HepG2 (cell line): Measurements from ENCODE around the gene AHSG. TPM values are rescaled to one million over a fixed set of nuclear protein-coding genes. Genes with fewer than 3 reads are reported as not detected.

Experiments
- ATAC-seq: fragments of 200-7000 bp; cut with Tn5 transposase; 3 replicates; pipeline ENCODE4 v1.9.1; 2020; ENCODE audit warnings: mild to moderate bottlenecking, moderate library complexity
- BruUV-seq: library from RNA; stranded (reverse); fragments of 400-500 nt; replicated peaks from 2 replicates; lab custom pipeline; 2021; lab: Mats Ljungman, UMichigan
- CTCF ChIA-PET: fragments of 300-600 bp; formaldehyde crosslinking; extraction: SDS; loops from one replicate; lab custom pipeline; 2021; ENCODE audit warnings: low total read pairs, inconsistent platforms, low intra/inter-chr PET ratio; lab: Yijun Ruan, JAX
- POLR2A ChIA-PET: fragments of 350-600 bp; sonication (Branson Sonifier 250); formaldehyde crosslinking; loops from one replicate; lab custom pipeline; 2020; ENCODE audit warnings: antibody characterized with exemption, inconsistent platforms; lab: Yijun Ruan, JAX
- DNase-seq: peaks from one replicate; pipeline ENCODE4 v3.0.0-alpha.2; 2015; ENCODE audit warnings: low spot score
- FAIRE-seq: peaks from 3 replicates; lab custom pipeline; 2011; peaks lifted over from hg19 to GRCh38; lab: Jason Lieb, UNC
- H2AFZ ChIP-seq: one replicate; pipeline ENCODE4 v1.6.1; 2011; ENCODE audit warnings: low read length, inconsistent platforms
- H3K27ac ChIP-seq: fragments of 300-600 bp; 3 replicates; pipeline ENCODE4 v1.8.0; 2011; ENCODE audit warnings: mixed run types, mild to moderate bottlenecking, mixed read lengths, low read length, inconsistent platforms; ENCODE audit not compliant: insufficient read depth; ENCODE audit errors: extremely low read length
- H3K27me3 ChIP-seq, 2 experiments: fragments of 200-600 bp in 1 of 2; 2 replicates in 1 of 2; 3 replicates in 1 of 2; pipeline versions ENCODE4 v1.6.0 to v1.8.0; 2011; ENCODE audit warnings: low read length in 2 of 2, mild to moderate bottlenecking in 2 of 2, moderate library complexity in 2 of 2, inconsistent platforms in 1 of 2; ENCODE audit not compliant: insufficient read depth in 2 of 2, control insufficient read depth in 1 of 2
- H3K36me3 ChIP-seq, 2 experiments: fragments of 200-600 bp in 1 of 2; replicated peaks in 1 of 2; 2 replicates in 1 of 2; 3 replicates in 1 of 2; pipeline versions ENCODE4 v1.5.1 to v1.8.0; 2011; ENCODE audit warnings: low read length in 2 of 2, inconsistent platforms in 1 of 2; ENCODE audit not compliant: insufficient read depth in 2 of 2, control insufficient read depth in 1 of 2
- H3K4me1 ChIP-seq: 2 replicates; pipeline ENCODE4 v1.5.1; 2012; ENCODE audit warnings: low read length, inconsistent platforms; ENCODE audit not compliant: insufficient read depth
- H3K4me2 ChIP-seq: 2 replicates; pipeline ENCODE4 v1.6.0; 2011; ENCODE audit warnings: low read depth, low read length, inconsistent platforms
- H3K4me3 ChIP-seq, 3 experiments: fragments of 200-600 bp in 1 of 3; sonication (generic), shearing (Covaris generic) in 1 of 3; replicated peaks in 1 of 3; 2 replicates each; pipeline ENCODE4 v1.5.1; 2011 to 2016; ENCODE audit warnings: low read length in 3 of 3, inconsistent platforms in 2 of 3, low read depth in 2 of 3, mild to moderate bottlenecking in 2 of 3, control low read depth in 1 of 3, mixed read lengths in 1 of 3; ENCODE audit not compliant: insufficient read depth in 1 of 3
- H3K79me2 ChIP-seq: one replicate; pipeline ENCODE4 v1.6.1; 2011; ENCODE audit warnings: low read length, inconsistent platforms; ENCODE audit not compliant: insufficient read depth
- H3K9ac ChIP-seq: 2 replicates; pipeline ENCODE4 v1.6.0; 2011; ENCODE audit warnings: mild to moderate bottlenecking, low read depth, low read length, inconsistent platforms; ENCODE audit not compliant: insufficient read depth
- H3K9me3 ChIP-seq: 2 replicates; pipeline ENCODE4 v1.5.1; 2012; ENCODE audit warnings: mild to moderate bottlenecking, low read length
- H4K20me1 ChIP-seq: 2 replicates; pipeline ENCODE4 v1.6.0; 2011; ENCODE audit warnings: inconsistent platforms, mild to moderate bottlenecking, low read length, moderate library complexity; ENCODE audit not compliant: insufficient read depth
- DMTF1 ChIP-seq: sonication (generic); formaldehyde crosslinking; IDR thresholded peaks from 2 replicates; pipeline ENCODE4 v1.4.0; 2020; ENCODE audit warnings: mild to moderate bottlenecking, missing genetic modification reagents
- HNRNPK ChIP-seq: fragments of 200-400 bp; formaldehyde crosslinking; IDR thresholded peaks from 2 replicates; pipeline ENCODE4 v1.6.1; 2018; ENCODE audit warnings: low read length, low read depth, moderate library complexity, mild to moderate bottlenecking; ENCODE audit not compliant: poor library complexity, severe bottlenecking
- HOXA9 ChIP-seq: sonication (generic); formaldehyde crosslinking; IDR thresholded peaks from 2 replicates; pipeline ENCODE4 v1.8.1; 2022; ENCODE audit warnings: missing genetic modification reagents, mild to moderate bottlenecking, moderate library complexity, borderline replicate concordance
- IKZF1 ChIP-seq: fragments of 450-650 bp; IDR thresholded peaks from 2 replicates; pipeline ENCODE4 v1.7.1; 2016
- PCBP2 ChIP-seq: fragments of 200-400 bp; formaldehyde crosslinking; optimal IDR thresholded peaks from 2 replicates; pipeline ENCODE3; 2018; ENCODE audit warnings: low read length, low read depth; ENCODE audit not compliant: poor library complexity, severe bottlenecking
- RFXANK ChIP-seq: IDR thresholded peaks from 2 replicates; pipeline ENCODE4 v1.6.1; 2016
- TAF1 ChIP-seq: sonication (generic); formaldehyde crosslinking; IDR thresholded peaks from 2 replicates; pipeline ENCODE4 v1.4.0; 2020; ENCODE audit warnings: missing genetic modification reagents
- TRAFD1 ChIP-seq: sonication (generic); formaldehyde crosslinking; IDR thresholded peaks from 2 replicates; pipeline ENCODE4 v1.5.1; 2020; ENCODE audit warnings: missing genetic modification reagents, mild to moderate bottlenecking, borderline replicate concordance
- ZFP90 ChIP-seq: sonication (generic); formaldehyde crosslinking; IDR thresholded peaks from 2 replicates; pipeline ENCODE4 v1.8.0; 2022; ENCODE audit warnings: missing genetic modification reagents, mild to moderate bottlenecking, inconsistent platforms, borderline replicate concordance
- ZNF12 ChIP-seq: sonication (generic); formaldehyde crosslinking; IDR thresholded peaks from 2 replicates; pipeline ENCODE4 v1.5.0; 2020; ENCODE audit warnings: missing genetic modification reagents
- ZNF512 ChIP-seq: sonication (generic); formaldehyde crosslinking; IDR thresholded peaks from 2 replicates; pipeline ENCODE4 v1.4.0; 2020; ENCODE audit warnings: mild to moderate bottlenecking, missing genetic modification reagents
- ZNF562 ChIP-seq: sonication (generic); formaldehyde crosslinking; IDR thresholded peaks from 2 replicates; pipeline ENCODE4 v1.8.0; 2022; ENCODE audit warnings: missing genetic modification reagents, borderline replicate concordance
- ZNF891 ChIP-seq: sonication (generic); formaldehyde crosslinking; IDR thresholded peaks from 2 replicates; pipeline ENCODE4 v1.5.0; 2020; ENCODE audit warnings: mild to moderate bottlenecking, missing genetic modification reagents
- ZSCAN25 ChIP-seq: sonication (generic); formaldehyde crosslinking; IDR thresholded peaks from 2 replicates; pipeline ENCODE4 v1.8.0; 2022; ENCODE audit warnings: mild to moderate bottlenecking, missing genetic modification reagents
- WGBS: methylation state at CpG from one replicate; pipeline ENCODE4 v1.1.6; 2017; ENCODE audit warnings: low lambda C conversion rate; 5-methylcytosine and 5-hydroxymethylcytosine counted together
- in situ Hi-C: cut with HindIII; loops from 2 replicates; pipeline ENCODE4 v1.10.0; 2017; ENCODE audit warnings: low pct_unique_long_range_greater_than_20kb; ENCODE audit not compliant: extremely low pct_ligation_motif_present
- intact Hi-C: fragments of 100-400 bp; cut with micrococcal nuclease; formaldehyde crosslinking; loops from one replicate; pipeline ENCODE4 v1.10.0; 2022; ENCODE audit not compliant: unreplicated experiment
- polyA plus RNA-seq, 8 experiments: library from polyadenylated mRNA; depleted of rRNA in 3 of 8; stranded (reverse) in 7 of 8; unstranded in 1 of 8; fragments of >200 nt; fragmentation: Illumina TruSeq in 4 of 8; extraction: Trizol in 4 of 8; gene quantifications; 2 replicates each; pipeline versions ENCODE4 v1.2.1 to v1.2.3, GENCODE V29; 2011 to 2016; ENCODE audit warnings: low read depth in 4 of 8, missing spikeins in 1 of 8, mixed read lengths in 1 of 8; ENCODE audit not compliant: insufficient read depth in 1 of 8
- total RNA-seq, 5 experiments: library from RNA; depleted of rRNA; stranded (reverse); fragments of >200 nt; fragmentation: Illumina TruSeq; extraction: Trizol; gene quantifications; 2 replicates each; pipeline ENCODE4 v1.2.3, GENCODE V29; 2016; ENCODE audit warnings: low read depth in 1 of 5

Gene AHSG
- total and polyA plus RNA-seq, 2 of the 13 experiments (the other 11 are each of a cell fraction or from before 2014, with no cell fraction given): 2,043 to 19,152 TPM

DNA sequence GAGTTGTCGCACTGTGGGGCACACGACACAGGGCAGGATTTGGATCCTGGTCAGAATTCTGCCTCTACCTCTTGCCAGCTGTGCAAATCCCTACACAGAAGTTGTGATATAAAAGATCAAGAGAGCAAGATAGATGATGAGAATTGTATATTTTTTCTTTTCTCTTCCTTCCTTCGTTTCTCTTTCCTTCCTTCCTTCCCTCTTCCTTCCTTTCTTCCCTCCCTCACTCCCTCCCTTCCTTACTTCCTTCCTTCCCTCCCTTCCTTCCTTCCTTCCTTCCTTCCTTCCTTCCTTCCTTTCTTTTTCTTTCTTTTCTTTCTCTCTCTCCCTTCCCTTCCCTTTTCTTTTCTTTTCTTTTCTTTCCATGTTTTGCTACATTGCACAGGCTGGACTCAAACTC, 12.0 kb upstream of the AHSG start:
- Histone ChIP-seq H3K79me2 (peaks cover 6% of the 10 kb centered on the region), H3K4me3 (no peak overlapping the region), H3K4me1 (peaks cover 98% of the 10 kb centered on the region), H3K9ac (peak overlapping the region; percentile 77), H3K27me3 (no peaks in the 10 kb centered on the region), H3K9me3 (no peaks in the 10 kb centered on the region), H4K20me1 (no peaks in the 10 kb centered on the region), H3K36me3 (no peaks in the 10 kb centered on the region), H3K27ac (peak overlapping the region; percentile 95), H3K4me2 (peak overlapping the region; percentile 88; the same call in 1 of the 2 replicates), H2AFZ (no peak overlapping the region)
- no peak for DNase-seq
- ChIA-PET POLR2A (interaction anchor here (1.9 to 27.1 kb wide), 4 partner anchors 7 to 183 kb away, joined by 8 to 854 read pairs (median 452); partner anchors contain the start of genes AHSG, DNAJB11, EIF4A2 and TBCCD1), CTCF (no interaction called here)
- 85% methylated on average over 3 of the region's 3 CpGs for WGBS
- in situ Hi-C loops: no loop called here
- no peak for FAIRE-seq
- no peak for ATAC-seq
- BruUV-seq: no TSS peak
- no peak for TF ChIP-seq DMTF1 (CRISPR knock-in tag)
- no peak for TF ChIP-seq ZFP90
- TF ChIP-seq IKZF1: no peak
- TF ChIP-seq HNRNPK: peak; percentile 87
- TF ChIP-seq ZNF12 (CRISPR knock-in tag): no peak
- no peak for TF ChIP-seq ZSCAN25 (CRISPR knock-in tag)
- TF ChIP-seq ZNF512 (CRISPR knock-in tag): peak; percentile 91
- peak; percentile 43 for TF ChIP-seq PCBP2
- no peak for TF ChIP-seq TRAFD1 (CRISPR knock-in tag)
- no peak for TF ChIP-seq TAF1 (CRISPR knock-in tag)
- TF ChIP-seq HOXA9: no peak
- no peak for TF ChIP-seq ZNF891 (CRISPR knock-in tag)
- TF ChIP-seq ZNF562 (CRISPR knock-in tag): no peak
- TF ChIP-seq RFXANK (CRISPR knock-in tag): no peak
- intact Hi-C loops: no loop called here
